22Rv1 (cell line): ENCODE results near the gene PHKB.

ENCODE experiments used
- ZFX ChIP-seq: fragments of 450-650 bp; IDR thresholded peaks from 2 replicates; pipeline ENCODE4 v1.6.1; 2017; ENCODE audit warnings: antibody characterized with exemption, borderline replicate concordance
- TF ChIP-seq, protein P1 (sequence below): fragments of 450-650 bp; IDR thresholded peaks from 2 replicates; pipeline ENCODE4 v1.5.1; 2017; ENCODE audit warnings: mild to moderate bottlenecking

DNA sequence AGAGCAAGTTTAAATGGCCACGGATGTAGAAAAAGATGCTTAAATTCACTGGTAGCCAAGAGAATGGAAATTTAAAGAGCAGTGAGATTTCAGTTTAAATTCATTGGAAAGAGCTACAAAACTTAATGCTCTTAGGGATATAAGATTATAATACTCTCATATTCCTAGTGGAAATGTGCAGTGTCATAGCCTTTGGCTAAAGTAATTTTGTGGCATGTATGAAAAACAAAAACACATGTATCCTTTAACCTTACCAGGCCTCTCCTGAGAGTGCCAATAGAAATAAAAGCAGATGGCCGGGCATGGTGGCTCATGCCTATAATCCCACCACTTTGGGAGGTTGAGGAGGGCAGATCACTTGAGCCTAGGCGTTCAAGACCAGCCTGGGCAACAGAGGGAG is 289.2 kb downstream of the PHKB start:
- TF ChIP-seq, protein P1, sequence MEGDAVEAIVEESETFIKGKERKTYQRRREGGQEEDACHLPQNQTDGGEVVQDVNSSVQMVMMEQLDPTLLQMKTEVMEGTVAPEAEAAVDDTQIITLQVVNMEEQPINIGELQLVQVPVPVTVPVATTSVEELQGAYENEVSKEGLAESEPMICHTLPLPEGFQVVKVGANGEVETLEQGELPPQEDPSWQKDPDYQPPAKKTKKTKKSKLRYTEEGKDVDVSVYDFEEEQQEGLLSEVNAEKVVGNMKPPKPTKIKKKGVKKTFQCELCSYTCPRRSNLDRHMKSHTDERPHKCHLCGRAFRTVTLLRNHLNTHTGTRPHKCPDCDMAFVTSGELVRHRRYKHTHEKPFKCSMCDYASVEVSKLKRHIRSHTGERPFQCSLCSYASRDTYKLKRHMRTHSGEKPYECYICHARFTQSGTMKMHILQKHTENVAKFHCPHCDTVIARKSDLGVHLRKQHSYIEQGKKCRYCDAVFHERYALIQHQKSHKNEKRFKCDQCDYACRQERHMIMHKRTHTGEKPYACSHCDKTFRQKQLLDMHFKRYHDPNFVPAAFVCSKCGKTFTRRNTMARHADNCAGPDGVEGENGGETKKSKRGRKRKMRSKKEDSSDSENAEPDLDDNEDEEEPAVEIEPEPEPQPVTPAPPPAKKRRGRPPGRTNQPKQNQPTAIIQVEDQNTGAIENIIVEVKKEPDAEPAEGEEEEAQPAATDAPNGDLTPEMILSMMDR: no peak
- TF ChIP-seq ZFX: no peak
